ENCODE measurements around the gene CLN3.

CLN3 gene

GRCh38 chr16:28496844-28497243 lies 5.0 kb upstream of the CLN3 start:
- no peak overlapping the region for H3K4me3 ChIP-seq (ENCODE audit: low read length)
- no peak for DNase-seq (ENCODE audit: low read depth)
- TF ChIP-seq CTCF (conservative IDR thresholded peaks at IDR 0.05; ENCODE audit: low read length) = no peak

- DNase-seq (ENCODE audit: low read depth) = no peak
- H3K4me3 ChIP-seq (ENCODE audit: low read length) = no peak overlapping the region
- no peak for TF ChIP-seq CTCF (conservative IDR thresholded peaks at IDR 0.05; ENCODE audit: low read length)
These were observed 4.2 kb upstream of the CLN3 start for GRCh38 chr16:28495795-28496749.

GRCh38 chr16:28495098-28495793 lies 3.4 kb upstream of the CLN3 start:
- no peak for TF ChIP-seq CTCF (conservative IDR thresholded peaks at IDR 0.05; ENCODE audit: low read length)
- H3K4me3 ChIP-seq (ENCODE audit: low read length) = no peak overlapping the region
- DNase-seq (ENCODE audit: low read depth) = no peak

GRCh38 chr16:28494121-28494851 lies 2.4 kb upstream of the CLN3 start, which contains the start of gene APOBR:
APOBR (plus strand) TSS chr16:28494643; CDS start chr16:28494682, 39 bp downstream.
- DNase-seq (ENCODE audit: low read depth) = no peak
- no peak within 1 kb of the TSS for H3K4me3 ChIP-seq (ENCODE audit: low read length)
- no peak for TF ChIP-seq CTCF (conservative IDR thresholded peaks at IDR 0.05; ENCODE audit: low read length)

- no peak overlapping the region; the same call in 1 of the 2 replicates for H3K4me3 ChIP-seq (ENCODE audit: low read length)
- no peak for DNase-seq (ENCODE audit: low read depth)
- no peak for TF ChIP-seq CTCF (conservative IDR thresholded peaks at IDR 0.05; ENCODE audit: low read length)
These were observed 637 bp upstream of the CLN3 start for GRCh38 chr16:28492511-28492910.

GRCh38 chr16:28491230-28491969 lies 474 bp downstream of the CLN3 start:
- DNase-seq (ENCODE audit: low read depth) = peak; percentile 9
- peak; percentile 42 for TF ChIP-seq CTCF (conservative IDR thresholded peaks at IDR 0.05; ENCODE audit: low read length)
- peak overlapping the region; percentile 98 for H3K4me3 ChIP-seq (ENCODE audit: low read length)

Data from AG10803 (cell line).